ENCODE results near the gene CDIPT.

GRCh38 chr16:29878172-29878571, 15.1 kb upstream of the CDIPT start:
- TF ChIP-seq CBX3 (IDR thresholded peaks at IDR 0.05; ENCODE audit: low read depth), result no peak
- no peak for TF ChIP-seq CTCF (IDR thresholded peaks at IDR 0.05 in 2 of 3, conservative IDR thresholded peaks at IDR 0.05 in 1 of 3; ENCODE audit: borderline replicate concordance in 1 of 3, insufficient read depth in 1 of 3, low read depth in 2 of 3, low read length in 2 of 3)
- TF ChIP-seq POLR2A (IDR thresholded peaks at IDR 0.05; ENCODE audit: borderline replicate concordance, extremely low read depth, insufficient read depth, insufficient read length), result no peak

Measured in HCT116 (cell line).